Measurements from ENCODE around the gene ICAM1. TPM values are rescaled to one million over a fixed set of nuclear protein-coding genes. Genes with fewer than 3 reads are reported as not detected.

Gene ICAM1
- total RNA-seq, 1 donor from 2014 or later = 74.8 TPM

DNA sequence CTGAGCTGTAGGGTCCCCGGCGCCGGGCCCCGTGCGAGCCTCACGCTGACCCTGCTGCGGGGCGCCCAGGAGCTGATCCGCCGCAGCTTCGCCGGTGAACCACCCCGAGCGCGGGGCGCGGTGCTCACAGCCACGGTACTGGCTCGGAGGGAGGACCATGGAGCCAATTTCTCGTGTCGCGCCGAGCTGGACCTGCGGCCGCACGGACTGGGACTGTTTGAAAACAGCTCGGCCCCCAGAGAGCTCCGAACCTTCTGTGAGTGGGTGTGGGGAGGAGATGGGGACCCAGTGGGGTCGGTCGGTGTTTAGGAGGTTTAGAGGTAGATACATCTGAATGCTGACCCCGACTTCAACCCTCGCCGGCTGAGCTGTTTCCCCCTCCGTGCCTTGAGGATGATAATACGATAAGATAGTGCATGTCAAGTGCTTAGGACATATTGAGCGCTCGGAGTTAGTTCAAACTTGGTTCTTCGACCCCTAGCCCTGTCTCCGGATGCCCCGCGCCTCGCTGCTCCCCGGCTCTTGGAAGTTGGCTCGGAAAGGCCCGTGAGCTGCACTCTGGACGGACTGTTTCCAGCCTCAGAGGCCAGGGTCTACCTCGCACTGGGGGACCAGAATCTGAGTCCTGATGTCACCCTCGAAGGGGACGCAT, 20.8 kb downstream of the ICAM1 start:
- TF ChIP-seq, protein P1, sequence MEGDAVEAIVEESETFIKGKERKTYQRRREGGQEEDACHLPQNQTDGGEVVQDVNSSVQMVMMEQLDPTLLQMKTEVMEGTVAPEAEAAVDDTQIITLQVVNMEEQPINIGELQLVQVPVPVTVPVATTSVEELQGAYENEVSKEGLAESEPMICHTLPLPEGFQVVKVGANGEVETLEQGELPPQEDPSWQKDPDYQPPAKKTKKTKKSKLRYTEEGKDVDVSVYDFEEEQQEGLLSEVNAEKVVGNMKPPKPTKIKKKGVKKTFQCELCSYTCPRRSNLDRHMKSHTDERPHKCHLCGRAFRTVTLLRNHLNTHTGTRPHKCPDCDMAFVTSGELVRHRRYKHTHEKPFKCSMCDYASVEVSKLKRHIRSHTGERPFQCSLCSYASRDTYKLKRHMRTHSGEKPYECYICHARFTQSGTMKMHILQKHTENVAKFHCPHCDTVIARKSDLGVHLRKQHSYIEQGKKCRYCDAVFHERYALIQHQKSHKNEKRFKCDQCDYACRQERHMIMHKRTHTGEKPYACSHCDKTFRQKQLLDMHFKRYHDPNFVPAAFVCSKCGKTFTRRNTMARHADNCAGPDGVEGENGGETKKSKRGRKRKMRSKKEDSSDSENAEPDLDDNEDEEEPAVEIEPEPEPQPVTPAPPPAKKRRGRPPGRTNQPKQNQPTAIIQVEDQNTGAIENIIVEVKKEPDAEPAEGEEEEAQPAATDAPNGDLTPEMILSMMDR (IDR thresholded peaks at IDR 0.05) = no peak
- intact Hi-C loops (cut with DNase I) = no loop called here
- Histone ChIP-seq H3K9me3 (no peaks in the 10 kb centered on the region), H3K27ac (no peak overlapping the region), H3K27me3 (peaks cover 19% of the 10 kb centered on the region), H3K4me1 (peaks cover 9 to 34% of the 10 kb centered on the region in 2 donors), H3K36me3 (no peaks in the 10 kb centered on the region), H3K4me3 (peak overlapping the region; percentile 43 to 62)
- DNase-seq (ENCODE audit: low spot score in 2 of 2) = no peak

GRCh38 chr19:10292206-10292788, 21.4 kb downstream of the ICAM1 start:
- Histone ChIP-seq H3K4me3 (peak overlapping the region; percentile 43 to 62), H3K27me3 (peaks cover 19% of the 10 kb centered on the region), H3K4me1 (peaks cover 4 to 30% of the 10 kb centered on the region in 2 donors), H3K36me3 (no peaks in the 10 kb centered on the region), H3K27ac (no peak overlapping the region), H3K9me3 (no peaks in the 10 kb centered on the region)
- peak; percentile 36 to 78 for DNase-seq (ENCODE audit: low spot score in 2 of 2)
- TF ChIP-seq, protein P1 (IDR thresholded peaks at IDR 0.05) = no peak
- intact Hi-C loops (cut with DNase I) = no loop called here

- TF ChIP-seq, protein P1 (IDR thresholded peaks at IDR 0.05) = no peak
- no peak for DNase-seq (ENCODE audit: low spot score in 2 of 2)
- Histone ChIP-seq H3K4me3 (peak overlapping the region; percentile 43 to 62), H3K36me3 (no peaks in the 10 kb centered on the region), H3K27ac (no peak overlapping the region), H3K27me3 (peaks cover 15% of the 10 kb centered on the region), H3K9me3 (no peaks in the 10 kb centered on the region), H3K4me1 (peaks cover 3 to 30% of the 10 kb centered on the region in 2 donors)
- intact Hi-C loops (cut with DNase I) = no loop called here
Measured at GRCh38 chr19:10292789-10293636, 22.1 kb downstream of the ICAM1 start.

- no peaks in the 10 kb centered on the region for H3K36me3 ChIP-seq
- H3K27ac ChIP-seq = no peak overlapping the region
- TF ChIP-seq, protein P1 (IDR thresholded peaks at IDR 0.05) = no peak
- H3K4me3 ChIP-seq = no peak overlapping the region
- intact Hi-C loops (cut with DNase I) = no loop called here
- peaks cover 3 to 30% of the 10 kb centered on the region in 2 donors for H3K4me1 ChIP-seq
- peaks cover 15% of the 10 kb centered on the region for H3K27me3 ChIP-seq
- H3K9me3 ChIP-seq = no peaks in the 10 kb centered on the region
- DNase-seq (ENCODE audit: low spot score in 2 of 2) = no peak
Measured at GRCh38 chr19:10293637-10294367, 22.9 kb downstream of the ICAM1 start.

GRCh38 chr19:10294368-10294697, 23.4 kb downstream of the ICAM1 start:
- DNase-seq (ENCODE audit: low spot score in 2 of 2) = no peak

More at GRCh38 chr19:10294368-10294697, 23.4 kb downstream of the ICAM1 start:
- peaks cover 3 to 30% of the 10 kb centered on the region in 2 donors for H3K4me1 ChIP-seq
- no peak overlapping the region for H3K27ac ChIP-seq
- no peaks in the 10 kb centered on the region for H3K36me3 ChIP-seq
- intact Hi-C loops (cut with DNase I) = no loop called here
- TF ChIP-seq, protein P1 (IDR thresholded peaks at IDR 0.05) = no peak
- peaks cover 15% of the 10 kb centered on the region for H3K27me3 ChIP-seq
- no peaks in the 10 kb centered on the region for H3K9me3 ChIP-seq
- H3K4me3 ChIP-seq = no peak overlapping the region

All from ascending aorta (tissue), 2 donors.